Ishikawa (cell line): ENCODE measurements around the gene TCF7L2.

Source experiments
- CEBPB ChIP-seq: IDR thresholded peaks from 2 replicates; pipeline ENCODE4 v1.6.1; 2012
- CREB1 ChIP-seq: IDR thresholded peaks from 2 replicates; pipeline ENCODE4 v1.6.1; 2012; ENCODE audit warnings: low read depth
- EGR1 ChIP-seq: IDR thresholded peaks from 2 replicates; pipeline ENCODE4 v1.6.1; 2012
- EP300 ChIP-seq: IDR thresholded peaks from 2 replicates; pipeline ENCODE4 v1.6.1; 2012; ENCODE audit warnings: borderline replicate concordance
- FOXM1 ChIP-seq: IDR thresholded peaks from 2 replicates; pipeline ENCODE4 v1.6.1; 2012; ENCODE audit warnings: low read depth, borderline replicate concordance
- MAX ChIP-seq: IDR thresholded peaks from 2 replicates; pipeline ENCODE4 v1.6.1; 2012
- NFIC ChIP-seq: IDR thresholded peaks from 2 replicates; pipeline ENCODE4 v1.6.1; 2012
- RAD21 ChIP-seq: IDR thresholded peaks from 2 replicates; pipeline ENCODE4 v1.6.1; 2012; ENCODE audit warnings: low read depth
- TAF1 ChIP-seq: IDR thresholded peaks from 2 replicates; pipeline ENCODE4 v1.6.1; 2012; ENCODE audit warnings: low read depth, mild to moderate bottlenecking
- TCF12 ChIP-seq: IDR thresholded peaks from 2 replicates; pipeline ENCODE4 v1.6.1; 2012; ENCODE audit warnings: low read depth
- TEAD4 ChIP-seq: IDR thresholded peaks from 2 replicates; pipeline ENCODE4 v1.6.1; 2012
- USF1 ChIP-seq: IDR thresholded peaks from 2 replicates; pipeline ENCODE4 v1.6.1; 2012
- YY1 ChIP-seq: IDR thresholded peaks from 2 replicates; pipeline ENCODE4 v1.6.1; 2012; ENCODE audit warnings: low read depth
- ZBTB7A ChIP-seq: IDR thresholded peaks from 2 replicates; pipeline ENCODE4 v1.6.1; 2012; ENCODE audit warnings: low read depth
- TF ChIP-seq, protein P1 (sequence below): IDR thresholded peaks from 2 replicates; pipeline ENCODE4 v1.6.1; 2012; ENCODE audit warnings: low read depth, mild to moderate bottlenecking

Gene TCF7L2

GRCh38 chr10:113133497-113134115 lies 183.6 kb downstream of the TCF7L2 start:
- no peak for TF ChIP-seq RAD21
- TF ChIP-seq, protein P1, sequence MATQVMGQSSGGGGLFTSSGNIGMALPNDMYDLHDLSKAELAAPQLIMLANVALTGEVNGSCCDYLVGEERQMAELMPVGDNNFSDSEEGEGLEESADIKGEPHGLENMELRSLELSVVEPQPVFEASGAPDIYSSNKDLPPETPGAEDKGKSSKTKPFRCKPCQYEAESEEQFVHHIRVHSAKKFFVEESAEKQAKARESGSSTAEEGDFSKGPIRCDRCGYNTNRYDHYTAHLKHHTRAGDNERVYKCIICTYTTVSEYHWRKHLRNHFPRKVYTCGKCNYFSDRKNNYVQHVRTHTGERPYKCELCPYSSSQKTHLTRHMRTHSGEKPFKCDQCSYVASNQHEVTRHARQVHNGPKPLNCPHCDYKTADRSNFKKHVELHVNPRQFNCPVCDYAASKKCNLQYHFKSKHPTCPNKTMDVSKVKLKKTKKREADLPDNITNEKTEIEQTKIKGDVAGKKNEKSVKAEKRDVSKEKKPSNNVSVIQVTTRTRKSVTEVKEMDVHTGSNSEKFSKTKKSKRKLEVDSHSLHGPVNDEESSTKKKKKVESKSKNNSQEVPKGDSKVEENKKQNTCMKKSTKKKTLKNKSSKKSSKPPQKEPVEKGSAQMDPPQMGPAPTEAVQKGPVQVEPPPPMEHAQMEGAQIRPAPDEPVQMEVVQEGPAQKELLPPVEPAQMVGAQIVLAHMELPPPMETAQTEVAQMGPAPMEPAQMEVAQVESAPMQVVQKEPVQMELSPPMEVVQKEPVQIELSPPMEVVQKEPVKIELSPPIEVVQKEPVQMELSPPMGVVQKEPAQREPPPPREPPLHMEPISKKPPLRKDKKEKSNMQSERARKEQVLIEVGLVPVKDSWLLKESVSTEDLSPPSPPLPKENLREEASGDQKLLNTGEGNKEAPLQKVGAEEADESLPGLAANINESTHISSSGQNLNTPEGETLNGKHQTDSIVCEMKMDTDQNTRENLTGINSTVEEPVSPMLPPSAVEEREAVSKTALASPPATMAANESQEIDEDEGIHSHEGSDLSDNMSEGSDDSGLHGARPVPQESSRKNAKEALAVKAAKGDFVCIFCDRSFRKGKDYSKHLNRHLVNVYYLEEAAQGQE, result no peak
- TF ChIP-seq TCF12, result no peak
- TF ChIP-seq ZBTB7A, result no peak
- TF ChIP-seq CREB1, result no peak
- no peak for TF ChIP-seq FOXM1
- TF ChIP-seq TEAD4, result no peak
- TF ChIP-seq YY1, result no peak
- TF ChIP-seq TAF1, result no peak
- TF ChIP-seq EGR1, result no peak

DNA sequence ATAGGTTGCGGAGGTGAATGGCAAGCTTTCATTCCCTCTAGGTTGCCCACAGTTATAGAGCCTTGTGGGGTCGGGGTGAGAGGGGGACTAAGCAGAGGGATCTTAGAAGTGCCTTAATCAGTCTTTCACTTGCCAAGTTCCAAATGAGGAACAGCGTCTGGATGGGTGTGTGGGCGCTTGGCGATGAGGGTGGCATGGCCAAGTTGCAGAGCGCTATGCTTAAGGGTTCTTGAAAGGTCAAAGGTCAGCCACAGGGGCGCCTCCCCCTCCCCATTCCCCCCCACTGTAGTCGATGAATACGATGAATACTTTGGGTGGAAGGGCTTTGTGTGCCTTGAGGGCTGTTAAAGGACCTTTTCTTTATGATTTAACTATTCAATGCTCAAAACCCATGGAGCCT lies 185.0 kb downstream of the TCF7L2 start:
- no peak for TF ChIP-seq YY1
- no peak for TF ChIP-seq CREB1
- TF ChIP-seq, protein P1, result no peak
- no peak for TF ChIP-seq TEAD4
- TF ChIP-seq TCF12, result no peak
- no peak for TF ChIP-seq EGR1
- no peak for TF ChIP-seq FOXM1
- TF ChIP-seq ZBTB7A, result no peak
- TF ChIP-seq TAF1, result no peak
- no peak for TF ChIP-seq USF1
- TF ChIP-seq NFIC, result no peak
- no peak for TF ChIP-seq CEBPB
- TF ChIP-seq EP300, result no peak
- no peak for TF ChIP-seq MAX
- no peak for TF ChIP-seq RAD21

DNA sequence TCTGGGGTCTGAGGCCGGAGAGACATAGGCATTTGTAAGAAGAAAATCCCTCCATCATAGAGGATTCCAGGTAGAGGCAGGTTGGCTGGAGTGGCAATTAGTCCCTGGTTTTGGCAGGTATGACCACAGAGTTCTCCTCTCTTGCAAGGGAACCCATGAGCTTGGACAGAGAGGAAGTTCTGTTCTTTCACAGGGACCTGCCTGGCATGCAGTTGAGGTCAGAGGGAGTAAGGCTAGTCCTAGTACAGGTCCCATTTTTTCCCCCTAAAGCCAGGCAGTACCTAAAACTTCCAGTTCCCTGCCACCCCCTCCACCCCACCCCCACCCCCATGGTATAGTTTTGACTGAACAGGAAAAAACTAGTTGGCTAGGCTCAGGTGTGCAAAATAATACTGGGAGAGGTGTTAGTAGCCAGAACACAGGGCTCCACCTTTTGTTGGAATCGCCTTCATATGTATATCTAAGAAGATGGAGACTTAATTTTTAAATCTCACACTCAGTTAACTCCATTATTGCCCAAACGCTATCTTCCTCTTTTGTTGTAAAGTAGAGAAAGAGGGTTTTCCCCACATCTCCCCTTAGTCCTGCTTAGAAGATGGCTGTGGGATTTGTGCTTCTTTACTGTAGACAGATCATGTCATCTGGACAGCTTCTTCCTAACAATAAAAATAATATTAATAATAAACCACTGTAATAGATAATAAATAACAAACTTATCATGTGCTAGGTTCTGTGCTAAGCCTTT lies 188.1 kb downstream of the TCF7L2 start:
- no peak for TF ChIP-seq CREB1
- no peak for TF ChIP-seq TEAD4
- TF ChIP-seq, protein P1, result no peak
- TF ChIP-seq MAX, result no peak
- no peak for TF ChIP-seq EGR1
- TF ChIP-seq TAF1, result no peak
- TF ChIP-seq ZBTB7A, result no peak
- no peak for TF ChIP-seq FOXM1
- TF ChIP-seq TCF12, result no peak
- no peak for TF ChIP-seq EP300
- no peak for TF ChIP-seq USF1
- no peak for TF ChIP-seq YY1
- TF ChIP-seq NFIC, result no peak
- TF ChIP-seq RAD21, result no peak
- TF ChIP-seq CEBPB, result no peak
